ENCODE data around the gene OOSP1.
"Not testable (repeated sequence)": the region's sequence is repeated elsewhere in the genome, so short reads cannot be mapped to it uniquely, and the experiment has no call there.

Gene OOSP1

DNA sequence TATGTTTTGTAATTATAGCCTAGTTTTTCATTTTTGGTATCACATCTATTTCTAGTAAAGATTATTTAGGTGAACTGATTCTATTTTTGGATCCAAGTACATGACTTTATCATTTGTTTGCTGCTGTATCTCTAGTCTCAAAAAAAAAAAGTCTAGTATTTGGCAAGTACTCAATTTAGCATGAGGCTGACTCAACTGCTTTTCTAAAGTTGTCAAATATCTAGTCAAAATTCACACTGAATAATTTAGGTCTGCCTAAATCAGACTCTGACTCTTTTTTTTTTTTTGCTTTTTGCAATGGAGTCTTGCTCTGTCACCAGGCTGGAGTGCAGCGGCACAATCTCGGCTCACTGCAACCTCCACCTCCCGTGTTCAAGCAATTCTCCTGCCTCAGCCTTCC, 28.0 kb downstream of the OOSP1 start:
- no peak for TF ChIP-seq CTCF (IDR thresholded peaks at IDR 0.05; ENCODE audit: low read depth, low read length, missing control alignments)
- no peak overlapping the region for H3K4me3 ChIP-seq (ENCODE audit: low read depth, low read length)
- no peak for DNase-seq (ENCODE audit: low read depth)
- in situ Hi-C loops (cut with HindIII; ENCODE audit: low sequenced_read_pairs): no loop called here

GRCh38 chr11:59967677-59968394, 29.6 kb downstream of the OOSP1 start:
- DNase-seq (ENCODE audit: low read depth): no peak
- no peak overlapping the region for H3K4me3 ChIP-seq (ENCODE audit: low read depth, low read length)
- in situ Hi-C loops (cut with HindIII; ENCODE audit: low sequenced_read_pairs): no loop called here
- no peak for TF ChIP-seq CTCF (IDR thresholded peaks at IDR 0.05; ENCODE audit: low read depth, low read length, missing control alignments)

DNA sequence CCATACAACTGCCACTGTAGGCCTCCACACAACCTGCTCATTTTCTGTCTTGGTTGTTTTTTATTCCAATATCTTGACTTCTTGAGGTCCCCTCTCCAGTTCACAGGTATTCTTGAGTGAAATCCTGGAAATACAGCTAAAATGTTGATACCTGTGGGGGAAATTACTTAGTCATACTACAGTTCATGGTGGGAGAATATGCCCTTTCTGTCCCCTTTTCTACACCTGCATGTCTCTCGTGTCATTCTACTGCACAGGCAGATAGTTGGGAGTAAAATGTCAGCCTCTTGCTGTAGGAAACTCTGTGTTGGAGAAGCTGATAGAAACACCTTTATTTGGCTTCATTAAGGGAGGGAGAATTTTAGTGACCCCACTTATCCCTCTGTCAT, 30.2 kb downstream of the OOSP1 start:
- DNase-seq (ENCODE audit: low read depth): no peak
- in situ Hi-C loops (cut with HindIII; ENCODE audit: low sequenced_read_pairs): no loop called here
- H3K4me3 ChIP-seq (ENCODE audit: low read depth, low read length): no peak overlapping the region
- TF ChIP-seq CTCF (IDR thresholded peaks at IDR 0.05; ENCODE audit: low read depth, low read length, missing control alignments): no peak

GRCh38 chr11:59973097-59973496, 34.9 kb downstream of the OOSP1 start:
- no peak overlapping the region for H3K4me3 ChIP-seq (ENCODE audit: low read depth, low read length)
- TF ChIP-seq CTCF (IDR thresholded peaks at IDR 0.05; ENCODE audit: low read depth, low read length, missing control alignments): no peak
- DNase-seq (ENCODE audit: low read depth): no peak
- in situ Hi-C loops (cut with HindIII; ENCODE audit: low sequenced_read_pairs): no loop called here

DNA sequence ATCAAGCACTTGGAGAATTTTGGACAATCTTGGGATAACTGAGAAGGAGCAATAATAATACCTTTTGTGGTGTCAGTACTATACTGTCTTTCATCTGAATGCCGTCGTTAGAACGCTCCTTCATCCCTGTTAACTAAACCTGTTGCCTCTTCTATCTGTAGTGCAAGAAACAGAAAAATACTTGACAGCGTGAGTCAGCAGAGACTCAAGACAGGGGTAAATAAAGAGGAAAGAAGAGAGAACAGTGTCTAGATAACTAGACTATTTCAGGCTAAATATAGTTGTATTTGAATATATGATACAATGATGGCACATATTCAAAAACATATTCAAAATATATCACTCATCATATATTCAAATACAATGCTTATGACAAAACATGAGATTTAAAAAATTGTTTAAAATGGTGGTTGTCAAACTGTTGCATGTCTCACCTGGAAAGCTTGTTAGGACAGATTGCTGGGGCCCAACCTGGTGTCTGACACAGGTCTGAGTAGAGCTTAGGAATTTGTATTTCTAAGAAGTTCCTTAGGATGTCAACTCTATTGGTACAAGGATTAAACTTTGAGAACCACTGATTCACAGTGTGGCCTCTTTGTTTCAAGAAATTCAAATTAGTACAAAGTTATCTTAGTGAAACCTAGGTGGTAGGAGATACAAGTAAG, 43.0 kb downstream of the OOSP1 start:
- in situ Hi-C loops (cut with HindIII; ENCODE audit: low sequenced_read_pairs): no loop called here
- no peak overlapping the region for H3K4me3 ChIP-seq (ENCODE audit: low read depth, low read length)
- no peak for TF ChIP-seq CTCF (IDR thresholded peaks at IDR 0.05; ENCODE audit: low read depth, low read length, missing control alignments)

GRCh38 chr11:59982037-59982436, 43.8 kb downstream of the OOSP1 start:
- in situ Hi-C loops (cut with HindIII; ENCODE audit: low sequenced_read_pairs): not testable (repeated sequence)

More for the DNA sequence above, 43.0 kb downstream of the OOSP1 start:
- DNase-seq (ENCODE audit: low read depth): no peak

GRCh38 chr11:59983212-59983611, 45.0 kb downstream of the OOSP1 start:
- TF ChIP-seq CTCF (IDR thresholded peaks at IDR 0.05; ENCODE audit: low read depth, low read length, missing control alignments): no peak
- in situ Hi-C loops (cut with HindIII; ENCODE audit: low sequenced_read_pairs): no loop called here
- no peak for DNase-seq (ENCODE audit: low read depth)
- no peak overlapping the region for H3K4me3 ChIP-seq (ENCODE audit: low read depth, low read length)

More at GRCh38 chr11:59982037-59982436, 43.8 kb downstream of the OOSP1 start:
- not testable (repeated sequence) for DNase-seq (ENCODE audit: low read depth); H3K4me3 ChIP-seq (ENCODE audit: low read depth, low read length)
